ENCODE data around the gene CALCA.
"Not testable (repeated sequence)": the region's sequence is repeated elsewhere in the genome, so short reads cannot be mapped to it uniquely, and the experiment has no call there.

Gene CALCA

GRCh38 chr11:14971865-14972580 lies at the start of gene CALCA:
Gene CALCA (minus strand): TSS chr11:14972351. CDS start chr11:14971192, 1,159 bp downstream.
- no peak for DNase-seq (ENCODE audit: low read depth)

GRCh38 chr11:15016200-15016599 lies 44.0 kb upstream of the CALCA start:
- no peak for DNase-seq (ENCODE audit: low read depth)

GRCh38 chr11:15011776-15012345 lies 39.7 kb upstream of the CALCA start:
- no peak for DNase-seq (ENCODE audit: low read depth)

GRCh38 chr11:15010865-15011264 lies 38.7 kb upstream of the CALCA start:
- no peak for DNase-seq (ENCODE audit: low read depth)

- DNase-seq (ENCODE audit: low read depth) = no peak
Measured at GRCh38 chr11:15006139-15006759, 34.1 kb upstream of the CALCA start.

GRCh38 chr11:14988133-14988532 lies 16.0 kb upstream of the CALCA start:
- not testable (repeated sequence) for DNase-seq (ENCODE audit: low read depth)

- DNase-seq (ENCODE audit: low read depth) = no peak
Measured at GRCh38 chr11:14981507-14981906, 9.4 kb upstream of the CALCA start.

- no peak for DNase-seq (ENCODE audit: low read depth)
Measured at GRCh38 chr11:14980854-14981253, 8.7 kb upstream of the CALCA start.

GRCh38 chr11:14977101-14977880 lies 5.1 kb upstream of the CALCA start:
- no peak for DNase-seq (ENCODE audit: low read depth)

GRCh38 chr11:14975252-14975587 lies 3.1 kb upstream of the CALCA start:
- no peak for DNase-seq (ENCODE audit: low read depth)

GRCh38 chr11:14974515-14975251 lies 2.5 kb upstream of the CALCA start:
- DNase-seq (ENCODE audit: low read depth) = peak; percentile 28

- no peak for DNase-seq (ENCODE audit: low read depth)
Measured at GRCh38 chr11:14973621-14974514, 1.7 kb upstream of the CALCA start.

GRCh38 chr11:14972581-14973495 lies 687 bp upstream of the CALCA start:
- no peak for DNase-seq (ENCODE audit: low read depth)

- DNase-seq (ENCODE audit: low read depth) = no peak
Measured at GRCh38 chr11:14969901-14970323, 2.2 kb downstream of the CALCA start.

GRCh38 chr11:14967581-14968243 lies 4.4 kb downstream of the CALCA start:
- DNase-seq (ENCODE audit: low read depth) = no peak

- no peak for DNase-seq (ENCODE audit: low read depth)
Measured at GRCh38 chr11:14956111-14956510, 16.0 kb downstream of the CALCA start.

- DNase-seq (ENCODE audit: low read depth) = no peak
Measured at GRCh38 chr11:14954581-14954980, 17.6 kb downstream of the CALCA start.

- no peak for DNase-seq (ENCODE audit: low read depth)
Measured at GRCh38 chr11:14953904-14954303, 18.2 kb downstream of the CALCA start.

- DNase-seq (ENCODE audit: low read depth) = no peak
Measured at GRCh38 chr11:14949437-14950147, 22.6 kb downstream of the CALCA start.

Measured in stimulated activated CD8-positive, alpha-beta memory T cell treated with anti-CD3 and anti-CD28 coated beads, Interleukin-15, amount 100 ng/mL, for 1 hour (primary cell).